Measurements from ENCODE around the gene COLEC11. TPM values are rescaled to one million over a fixed set of nuclear protein-coding genes. Genes with fewer than 3 reads are reported as not detected.
A peak's percentile ranks its signal among the peaks of the same experiment; 100 is the strongest.

The COLEC11 gene
- total RNA-seq, 2 experiments from 2014 or later: 1.7 TPM; not detected in 1

DNA sequence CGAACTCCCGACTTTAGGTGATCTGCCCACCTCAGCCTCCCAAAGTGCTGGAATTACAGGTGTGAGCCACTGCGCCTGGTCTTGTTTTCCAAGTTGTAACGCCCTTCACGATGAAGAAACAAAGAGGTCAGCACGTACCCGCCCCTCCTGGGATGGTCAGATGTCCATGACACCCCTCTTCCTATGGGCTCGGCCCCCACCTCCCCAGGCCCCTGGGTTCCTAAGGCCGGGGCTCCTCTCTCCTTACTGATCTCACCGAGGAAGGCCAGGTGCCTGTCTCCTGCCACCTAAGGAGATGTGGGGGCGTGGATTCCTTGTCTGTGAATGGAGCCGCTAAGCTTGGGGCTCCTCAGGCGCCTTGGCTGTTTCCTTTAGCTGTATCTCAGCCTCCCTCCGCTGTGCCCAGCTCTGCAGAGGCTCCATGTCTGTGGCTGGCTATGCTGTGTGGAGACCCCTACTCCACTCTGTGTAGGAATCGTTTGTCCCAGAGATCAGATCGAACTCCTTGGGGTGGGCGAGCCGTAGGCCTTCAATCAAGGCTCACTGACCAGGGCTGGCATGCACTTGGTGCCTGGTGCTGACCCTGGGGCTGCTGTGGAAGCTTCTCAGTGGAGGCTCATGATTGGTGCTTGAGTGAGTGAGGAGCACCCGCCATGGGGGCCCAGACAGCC lies 8.8 kb downstream of the COLEC11 start:
- POLR2A ChIA-PET: interaction anchor here (1.0 kb wide), 1 partner anchor 25 kb away, joined by 3 read pairs; no protein-coding TSS in a partner anchor
- no peak for DNase-seq (ENCODE audit: low spot score)
- Histone ChIP-seq H3K27ac (ENCODE audit: low read depth, low read length, poor library complexity, severe bottlenecking) (no peak overlapping the region), H3K79me2 (ENCODE audit: insufficient read depth, low read depth, low read length) (no peaks in the 10 kb centered on the region), H2AFZ (ENCODE audit: low read length) (no peak overlapping the region), H3K9me3 (ENCODE audit: low read length) (peaks cover 9% of the 10 kb centered on the region; the same call in 1 of the 2 replicates), H3K4me2 (ENCODE audit: low read length) (no peak overlapping the region), H3K4me1 (ENCODE audit: insufficient read depth, low read length, poor library complexity, severe bottlenecking) (peaks cover 23% of the 10 kb centered on the region), H3K4me3 (ENCODE audit: low read depth, low read length, poor library complexity, severe bottlenecking) (no peak overlapping the region), H3K36me3 (ENCODE audit: insufficient read depth, low read length) (no peaks in the 10 kb centered on the region), H3K9me2 (ENCODE audit: insufficient read depth, low read length) (no peaks in the 10 kb centered on the region), H4K20me1 (ENCODE audit: insufficient read depth, low read length) (no peaks in the 10 kb centered on the region)
- BruUV-seq (replicated peaks): no TSS peak
- intact Hi-C loops (cut with micrococcal nuclease; ENCODE audit: unreplicated experiment): no loop called here
- TF ChIP-seq EZH2phosphoT487 (IDR thresholded peaks at IDR 0.05; ENCODE audit: borderline replicate concordance, low read depth, low read length) (no peak), CTCF (conservative IDR thresholded peaks at IDR 0.05; ENCODE audit: low read length) (no peak)
- CTCF ChIA-PET (ENCODE audit: unreplicated experiment): no interaction called here

GRCh38 chr2:3604207-3604877 lies 9.4 kb downstream of the COLEC11 start:
- intact Hi-C loops (cut with micrococcal nuclease; ENCODE audit: unreplicated experiment): no loop called here
- POLR2A ChIA-PET: interaction anchor here (0.6 to 1.0 kb wide), 2 partner anchors 8 to 25 kb away, joined by 3 read pairs; no protein-coding TSS in a partner anchor
- TF ChIP-seq EZH2phosphoT487 (IDR thresholded peaks at IDR 0.05; ENCODE audit: borderline replicate concordance, low read depth, low read length): no peak
- TF ChIP-seq CTCF (conservative IDR thresholded peaks at IDR 0.05; ENCODE audit: low read length): no peak
- H3K4me3 ChIP-seq (ENCODE audit: low read depth, low read length, poor library complexity, severe bottlenecking): no peak overlapping the region
- CTCF ChIA-PET (ENCODE audit: unreplicated experiment): no interaction called here
- H3K36me3 ChIP-seq (ENCODE audit: insufficient read depth, low read length): no peaks in the 10 kb centered on the region
- H4K20me1 ChIP-seq (ENCODE audit: insufficient read depth, low read length): no peaks in the 10 kb centered on the region
- no TSS peak for BruUV-seq (replicated peaks)
- H3K4me2 ChIP-seq (ENCODE audit: low read length): no peak overlapping the region
- H3K9me3 ChIP-seq (ENCODE audit: low read length): peaks cover 9% of the 10 kb centered on the region; the same call in 1 of the 2 replicates
- H3K27ac ChIP-seq (ENCODE audit: low read depth, low read length, poor library complexity, severe bottlenecking): peak overlapping the region; percentile 49
- H3K79me2 ChIP-seq (ENCODE audit: insufficient read depth, low read depth, low read length): no peaks in the 10 kb centered on the region
- H3K4me1 ChIP-seq (ENCODE audit: insufficient read depth, low read length, poor library complexity, severe bottlenecking): peaks cover 29% of the 10 kb centered on the region
- H2AFZ ChIP-seq (ENCODE audit: low read length): peak overlapping the region; percentile 56
- DNase-seq (ENCODE audit: low spot score): no peak
- no peaks in the 10 kb centered on the region for H3K9me2 ChIP-seq (ENCODE audit: insufficient read depth, low read length)

All from OCI-LY7 (cell line).